GM12878 (cell line): ENCODE measurements around the gene CCK.

Experiments
- HDAC6 ChIP-seq: fragments of 200-600 bp; sonication (generic); IDR thresholded peaks from one replicate; pipeline ENCODE4 v1.8.0; 2017; ENCODE audit warnings: antibody characterized with exemption; ENCODE audit not compliant: unreplicated experiment
- POLR2A ChIP-seq: IDR thresholded peaks from 2 replicates; pipeline ENCODE4 v1.6.1; 2011; ENCODE audit warnings: low read depth, mild to moderate bottlenecking, low read length
- POLR2AphosphoS5 ChIP-seq: IDR thresholded peaks from 2 replicates; pipeline ENCODE4 v1.6.1; 2011; ENCODE audit warnings: mild to moderate bottlenecking, low read length, inconsistent platforms
- SREBF2 ChIP-seq: IDR thresholded peaks from 2 replicates; pipeline ENCODE4 v1.6.1; 2012; ENCODE audit warnings: mild to moderate bottlenecking, low read length
- TCF7 ChIP-seq: IDR thresholded peaks from 2 replicates; pipeline ENCODE4 v1.6.1; 2014; ENCODE audit warnings: antibody characterized with exemption, borderline replicate concordance
- TF ChIP-seq, protein P1 (sequence below), 3 experiments: IDR thresholded peaks in 2 of 3; conservative IDR thresholded peaks in 1 of 3; 2 replicates each; pipeline ENCODE4 v1.5.1; 2011; ENCODE audit warnings: low read depth in 3 of 3, low read length in 3 of 3, mild to moderate bottlenecking in 3 of 3, control low read depth in 2 of 3, moderate library complexity in 2 of 3, inconsistent platforms in 1 of 3, mixed read lengths in 1 of 3; ENCODE audit not compliant: control insufficient read depth in 2 of 3, insufficient read depth in 1 of 3; ENCODE audit errors: extremely low read depth in 1 of 3

DNA sequence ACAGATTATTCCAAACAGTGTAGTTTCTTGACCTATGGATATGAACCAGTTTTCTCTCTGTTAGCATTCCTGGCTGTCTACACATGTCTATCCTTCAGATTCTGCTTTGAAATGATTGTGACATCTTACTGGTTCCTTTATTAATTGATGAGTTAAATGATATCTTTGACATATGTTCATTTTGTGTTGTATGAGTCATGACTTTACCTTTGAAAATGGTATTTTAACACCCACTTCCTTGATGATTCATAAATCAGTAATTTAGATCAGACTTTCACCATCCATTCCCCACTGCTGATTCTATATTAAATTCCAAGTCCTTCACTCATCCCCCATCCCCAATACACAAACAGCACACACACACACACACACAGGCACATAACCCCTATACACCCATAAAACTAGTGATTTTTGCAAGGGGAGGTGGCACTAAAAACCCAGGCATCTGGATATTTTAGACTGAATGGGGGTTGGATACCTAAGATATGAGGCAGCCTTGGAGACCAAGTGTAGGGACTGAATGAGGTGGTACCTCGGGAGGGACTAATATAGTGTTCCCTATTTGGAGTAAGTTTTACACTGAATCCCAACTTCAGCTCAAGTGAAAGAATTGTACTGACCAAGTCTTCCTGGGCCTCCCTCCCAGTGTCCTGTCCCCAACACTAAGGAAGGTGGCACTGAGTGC, 9.7 kb downstream of the CCK start:
- no peak for TF ChIP-seq POLR2AphosphoS5
- TF ChIP-seq TCF7: no peak
- TF ChIP-seq, protein P1, sequence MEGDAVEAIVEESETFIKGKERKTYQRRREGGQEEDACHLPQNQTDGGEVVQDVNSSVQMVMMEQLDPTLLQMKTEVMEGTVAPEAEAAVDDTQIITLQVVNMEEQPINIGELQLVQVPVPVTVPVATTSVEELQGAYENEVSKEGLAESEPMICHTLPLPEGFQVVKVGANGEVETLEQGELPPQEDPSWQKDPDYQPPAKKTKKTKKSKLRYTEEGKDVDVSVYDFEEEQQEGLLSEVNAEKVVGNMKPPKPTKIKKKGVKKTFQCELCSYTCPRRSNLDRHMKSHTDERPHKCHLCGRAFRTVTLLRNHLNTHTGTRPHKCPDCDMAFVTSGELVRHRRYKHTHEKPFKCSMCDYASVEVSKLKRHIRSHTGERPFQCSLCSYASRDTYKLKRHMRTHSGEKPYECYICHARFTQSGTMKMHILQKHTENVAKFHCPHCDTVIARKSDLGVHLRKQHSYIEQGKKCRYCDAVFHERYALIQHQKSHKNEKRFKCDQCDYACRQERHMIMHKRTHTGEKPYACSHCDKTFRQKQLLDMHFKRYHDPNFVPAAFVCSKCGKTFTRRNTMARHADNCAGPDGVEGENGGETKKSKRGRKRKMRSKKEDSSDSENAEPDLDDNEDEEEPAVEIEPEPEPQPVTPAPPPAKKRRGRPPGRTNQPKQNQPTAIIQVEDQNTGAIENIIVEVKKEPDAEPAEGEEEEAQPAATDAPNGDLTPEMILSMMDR (IDR thresholded peaks at IDR 0.05 in 2 of 3, conservative IDR thresholded peaks at IDR 0.05 in 1 of 3; ENCODE audit: control insufficient read depth in 2 of 3, extremely low read depth in 1 of 3, insufficient read depth in 1 of 3, low read depth in 3 of 3, low read length in 3 of 3): no peak
- TF ChIP-seq POLR2A: no peak
- TF ChIP-seq SREBF2: no peak
- no peak for TF ChIP-seq HDAC6
